Hepatocyte (in vitro differentiated cells): Measurements from ENCODE around the gene ATF3.

ENCODE experiments used
- EZH2 ChIP-seq: fragments of 200-600 bp; sonication (generic); IDR thresholded peaks from 2 replicates; pipeline ENCODE4 v1.6.1; 2016; ENCODE audit warnings: antibody characterized with exemption, mild to moderate bottlenecking, borderline replicate concordance
- TF ChIP-seq, protein P1 (sequence below): fragments of 200-600 bp; sonication (generic); IDR thresholded peaks from 2 replicates; pipeline ENCODE4 v1.5.1; 2016; ENCODE audit warnings: antibody characterized with exemption, mild to moderate bottlenecking; ENCODE audit not compliant: poor library complexity

DNA sequence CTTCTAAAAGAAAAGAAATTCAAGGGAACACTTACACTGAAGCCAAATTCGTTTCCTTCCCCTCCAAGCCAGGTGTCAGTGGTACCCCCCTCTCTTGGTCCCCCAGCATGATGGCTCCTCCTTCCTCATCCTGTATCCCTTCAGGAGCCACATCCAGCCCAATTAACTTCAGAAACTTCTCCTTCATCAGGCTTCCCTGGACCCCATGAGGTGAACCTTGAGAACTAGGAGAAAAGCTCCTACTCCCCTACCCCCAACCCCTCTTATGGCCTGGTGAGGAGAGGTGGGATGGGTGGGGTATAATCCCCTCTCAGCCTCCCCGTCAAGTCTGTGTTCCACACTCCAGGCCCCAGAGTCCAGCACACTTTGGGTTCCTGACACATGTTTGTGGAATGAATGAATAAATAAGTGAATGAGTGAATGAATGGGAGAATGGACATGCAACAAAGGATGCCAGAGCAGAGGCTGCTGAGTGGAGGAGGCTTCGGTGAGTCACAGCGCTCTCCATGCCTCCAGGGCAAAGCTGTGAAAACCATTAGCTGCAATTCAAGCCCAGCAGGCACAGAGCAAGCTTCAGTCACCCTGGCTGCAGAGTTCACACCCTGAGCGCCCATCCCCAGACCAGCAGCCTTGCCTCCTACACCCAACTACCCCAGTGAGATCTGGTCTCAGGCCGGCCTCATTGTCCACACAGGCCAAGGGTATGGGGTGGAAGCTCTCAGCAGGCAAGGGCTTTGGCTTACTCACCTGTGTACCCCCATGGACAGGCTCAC, 47.3 kb downstream of the ATF3 start:
- TF ChIP-seq, protein P1, sequence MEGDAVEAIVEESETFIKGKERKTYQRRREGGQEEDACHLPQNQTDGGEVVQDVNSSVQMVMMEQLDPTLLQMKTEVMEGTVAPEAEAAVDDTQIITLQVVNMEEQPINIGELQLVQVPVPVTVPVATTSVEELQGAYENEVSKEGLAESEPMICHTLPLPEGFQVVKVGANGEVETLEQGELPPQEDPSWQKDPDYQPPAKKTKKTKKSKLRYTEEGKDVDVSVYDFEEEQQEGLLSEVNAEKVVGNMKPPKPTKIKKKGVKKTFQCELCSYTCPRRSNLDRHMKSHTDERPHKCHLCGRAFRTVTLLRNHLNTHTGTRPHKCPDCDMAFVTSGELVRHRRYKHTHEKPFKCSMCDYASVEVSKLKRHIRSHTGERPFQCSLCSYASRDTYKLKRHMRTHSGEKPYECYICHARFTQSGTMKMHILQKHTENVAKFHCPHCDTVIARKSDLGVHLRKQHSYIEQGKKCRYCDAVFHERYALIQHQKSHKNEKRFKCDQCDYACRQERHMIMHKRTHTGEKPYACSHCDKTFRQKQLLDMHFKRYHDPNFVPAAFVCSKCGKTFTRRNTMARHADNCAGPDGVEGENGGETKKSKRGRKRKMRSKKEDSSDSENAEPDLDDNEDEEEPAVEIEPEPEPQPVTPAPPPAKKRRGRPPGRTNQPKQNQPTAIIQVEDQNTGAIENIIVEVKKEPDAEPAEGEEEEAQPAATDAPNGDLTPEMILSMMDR = no peak
- TF ChIP-seq EZH2 = no peak
